OCI-LY7 (cell line): ENCODE data around the gene NAA30. TPM values are rescaled to one million over a fixed set of nuclear protein-coding genes. Genes with fewer than 3 reads are reported as not detected.
"Not testable (repeated sequence)": the region's sequence is repeated elsewhere in the genome, so short reads cannot be mapped to it uniquely, and the experiment has no call there.

Experiments used
- Bru-seq: library from RNA; stranded (reverse); fragments of 400-500 nt; gene quantifications from one replicate; lab custom pipeline; 2021; lab: Mats Ljungman, UMichigan
- BruChase-seq, 2 experiments: library from RNA; stranded (reverse); fragments of 400-500 nt; gene quantifications; one replicate each; lab custom pipeline; 2021; lab: Mats Ljungman, UMichigan
- BruUV-seq: library from RNA; stranded (reverse); fragments of 400-500 nt; replicated peaks from 2 replicates; lab custom pipeline; 2021; lab: Mats Ljungman, UMichigan
- CTCF ChIA-PET: fragments of 300-600 bp; sonication (Branson Sonifier 250); formaldehyde crosslinking; loops from one replicate; lab custom pipeline; 2022; ENCODE audit warnings: antibody characterized with exemption; ENCODE audit not compliant: unreplicated experiment; lab: Charles Lee
- POLR2A ChIA-PET: fragments of 300-600 bp; sonication (Branson Sonifier 250); formaldehyde crosslinking; loops from one replicate; lab custom pipeline; 2022; ENCODE audit warnings: antibody characterized with exemption; lab: Charles Lee
- DNase-seq: peaks from one replicate; pipeline ENCODE4 v3.0.0-alpha.2; 2015; ENCODE audit warnings: low spot score
- H2AFZ ChIP-seq: fragments of 200-600 bp; sonication (generic), shearing (Covaris generic); 2 replicates; pipeline ENCODE4 v1.6.1; 2014; ENCODE audit warnings: mild to moderate bottlenecking, antibody characterized with exemption, low read length, moderate library complexity
- H3K27ac ChIP-seq: fragments of 200-600 bp; sonication (generic); 2 replicates; pipeline ENCODE4 v1.5.1; 2014; ENCODE audit warnings: mixed run types, low read depth, mild to moderate bottlenecking, moderate library complexity, low read length, inconsistent platforms; ENCODE audit not compliant: poor library complexity, severe bottlenecking
- H3K36me3 ChIP-seq: fragments of 200-600 bp; sonication (generic); 2 replicates; pipeline ENCODE4 v1.6.1; 2014; ENCODE audit warnings: mild to moderate bottlenecking, antibody characterized with exemption, low read length, moderate library complexity, mixed read lengths; ENCODE audit not compliant: insufficient read depth
- H3K4me1 ChIP-seq: fragments of 200-600 bp; sonication (generic); 2 replicates; pipeline ENCODE4 v1.5.1; 2014; ENCODE audit warnings: mild to moderate bottlenecking, low read length; ENCODE audit not compliant: insufficient read depth, poor library complexity, severe bottlenecking
- H3K4me2 ChIP-seq: fragments of 200-600 bp; sonication (generic); 2 replicates; pipeline ENCODE4 v1.6.1; 2014; ENCODE audit warnings: mild to moderate bottlenecking, low read length
- H3K4me3 ChIP-seq: fragments of 200-600 bp; sonication (generic); 2 replicates; pipeline ENCODE4 v1.5.1; 2014; ENCODE audit warnings: mild to moderate bottlenecking, low read depth, low read length; ENCODE audit not compliant: poor library complexity, severe bottlenecking
- H3K79me2 ChIP-seq: fragments of 200-600 bp; sonication (generic); 2 replicates; pipeline ENCODE4 v1.6.1; 2016; ENCODE audit warnings: low read depth, mild to moderate bottlenecking, low read length, moderate library complexity, mixed read lengths; ENCODE audit not compliant: insufficient read depth
- H3K9me2 ChIP-seq: fragments of 200-600 bp; sonication (generic); 2 replicates; pipeline ENCODE4 v1.6.1; 2016; ENCODE audit warnings: mild to moderate bottlenecking, low read length, mixed read lengths; ENCODE audit not compliant: insufficient read depth
- H3K9me3 ChIP-seq: fragments of 200-600 bp; sonication (generic); 2 replicates; pipeline ENCODE4 v1.6.1; 2014; ENCODE audit warnings: mild to moderate bottlenecking, mixed run types, low read length, mixed read lengths
- H4K20me1 ChIP-seq: fragments of 200-600 bp; sonication (generic); 2 replicates; pipeline ENCODE4 v1.6.1; 2014; ENCODE audit warnings: mild to moderate bottlenecking, antibody characterized with exemption, low read length, moderate library complexity, mixed read lengths; ENCODE audit not compliant: insufficient read depth
- EZH2phosphoT487 ChIP-seq: fragments of 200-600 bp; sonication (generic); IDR thresholded peaks from 2 replicates; pipeline ENCODE4 v1.6.1; 2018; ENCODE audit warnings: low read depth, borderline replicate concordance, mild to moderate bottlenecking, mixed run types, antibody characterized with exemption, low read length, moderate library complexity, mixed read lengths
- intact Hi-C: fragments of 100-400 bp; cut with micrococcal nuclease; formaldehyde crosslinking; loops from one replicate; pipeline ENCODE4 v1.10.0; 2022; ENCODE audit not compliant: unreplicated experiment
- long read RNA-seq: library from polyadenylated mRNA; stranded (forward); transcript quantifications from one replicate; pipeline ENCODE4 v2.0.0, GENCODE V29; 2022
- total RNA-seq, 2 experiments: library from RNA; depleted of rRNA in 1 of 2; stranded (reverse); fragments of >200 nt in 1 of 2; shearing (Covaris generic) in 1 of 2; gene quantifications; 2 replicates each; pipeline ENCODE4 v1.2.3, GENCODE V29; 2014 to 2022
- TF ChIP-seq, protein P1 (sequence below): fragments of 200-600 bp; sonication (generic); conservative IDR thresholded peaks from 2 replicates; pipeline ENCODE4 v1.5.1; 2014; ENCODE audit warnings: mild to moderate bottlenecking, antibody characterized with exemption, low read length, moderate library complexity, mixed read lengths

Gene NAA30
- total RNA-seq (2014; rRNA removed; shearing (Covaris generic)) (7.3 and 7.4 TPM in 2 replicates), total RNA-seq (2022) (15.0 and 18.1 TPM in 2 replicates), Bru-seq, nascent RNA (percentile 78 among the genes with signal in this experiment), BruChase-seq, experiment 1, labeled RNA remaining after a 6-hour chase (percentile 65 among the genes with signal in this experiment), BruChase-seq, experiment 2, labeled RNA remaining after a 2-hour chase (percentile 89 among the genes with signal in this experiment)
- long read RNA-seq, full-length matches to known transcripts, result 62 of 79 reads
- long read RNA-seq, partial matches to known transcripts, result 8 of 79 reads
- long read RNA-seq, other reads (novel, unspliced or antisense), result 9 of 79 reads

DNA sequence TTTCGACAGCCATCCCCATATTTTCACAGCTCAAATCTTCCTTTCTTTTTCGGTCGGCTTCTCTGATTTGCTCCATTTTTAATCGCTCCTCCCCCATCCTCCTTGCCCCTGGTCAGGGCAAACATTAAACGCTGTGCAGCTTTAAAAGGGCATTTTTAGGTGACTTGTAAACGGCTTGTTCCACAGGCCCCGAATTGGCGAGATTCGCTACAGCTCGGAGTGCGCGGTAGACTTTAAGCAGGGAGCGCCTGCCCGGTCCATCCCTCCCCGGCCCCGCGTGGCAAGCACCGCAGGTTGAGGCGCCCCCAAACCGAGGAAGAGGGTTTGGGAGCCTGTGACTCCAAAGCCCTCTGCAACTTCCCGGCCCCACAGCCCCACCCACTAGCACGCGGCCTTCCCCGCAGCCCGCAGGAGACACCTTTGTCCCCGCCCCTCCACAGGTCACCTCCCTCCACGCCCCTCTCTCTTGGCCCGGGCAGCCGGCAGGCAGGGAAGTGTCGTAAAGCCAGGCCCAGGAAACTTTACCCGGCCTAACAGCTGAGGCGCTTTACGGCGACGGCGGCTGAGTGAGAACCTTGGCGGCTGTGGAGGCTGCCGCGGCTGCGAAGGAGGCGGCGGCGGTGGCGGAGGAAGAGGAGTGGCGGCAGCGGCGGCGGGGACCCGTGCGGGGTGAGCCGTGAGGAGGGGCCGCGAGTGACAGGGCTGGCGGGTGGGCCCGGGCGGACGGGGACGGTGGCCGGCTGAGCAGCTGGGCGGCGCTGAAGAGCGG is at the start of gene NAA30:
Gene NAA30, plus strand, starts transcription at position 550 of the 769 bp plus-strand sequence. CDS start 372 bp downstream, outside the sequence.
- intact Hi-C loops, result loop anchor here (2.0 to 5.0 kb wide), 5 partner anchors 92 to 1808 kb away; partner anchors contain the start of genes ACTR10, AP5M1, EXOC5 and KTN1
- peak within 1 kb of the TSS; percentile 96 for H2AFZ ChIP-seq
- ChIA-PET CTCF (interaction anchor here (1.9 kb wide), 1 partner anchor 74 kb away, joined by 4 read pairs; no protein-coding TSS in a partner anchor), POLR2A (interaction anchor here (0.7 to 1.5 kb wide), 12 partner anchors 9 to 1787 kb away, joined by 3 to 6 read pairs (median 3); partner anchors contain the start of genes AP5M1 and EXOC5)
- H3K9me3 ChIP-seq, result no peaks in the 10 kb centered on the region
- peaks cover 45% of the 10 kb centered on the region for H3K79me2 ChIP-seq
- H3K4me2 ChIP-seq, result peak within 1 kb of the TSS; percentile 93
- H3K27ac ChIP-seq, result peak within 1 kb of the TSS; percentile 63
- H3K36me3 ChIP-seq, result peaks cover 25% of the 10 kb centered on the region
- no peak for TF ChIP-seq EZH2phosphoT487
- TF ChIP-seq, protein P1, sequence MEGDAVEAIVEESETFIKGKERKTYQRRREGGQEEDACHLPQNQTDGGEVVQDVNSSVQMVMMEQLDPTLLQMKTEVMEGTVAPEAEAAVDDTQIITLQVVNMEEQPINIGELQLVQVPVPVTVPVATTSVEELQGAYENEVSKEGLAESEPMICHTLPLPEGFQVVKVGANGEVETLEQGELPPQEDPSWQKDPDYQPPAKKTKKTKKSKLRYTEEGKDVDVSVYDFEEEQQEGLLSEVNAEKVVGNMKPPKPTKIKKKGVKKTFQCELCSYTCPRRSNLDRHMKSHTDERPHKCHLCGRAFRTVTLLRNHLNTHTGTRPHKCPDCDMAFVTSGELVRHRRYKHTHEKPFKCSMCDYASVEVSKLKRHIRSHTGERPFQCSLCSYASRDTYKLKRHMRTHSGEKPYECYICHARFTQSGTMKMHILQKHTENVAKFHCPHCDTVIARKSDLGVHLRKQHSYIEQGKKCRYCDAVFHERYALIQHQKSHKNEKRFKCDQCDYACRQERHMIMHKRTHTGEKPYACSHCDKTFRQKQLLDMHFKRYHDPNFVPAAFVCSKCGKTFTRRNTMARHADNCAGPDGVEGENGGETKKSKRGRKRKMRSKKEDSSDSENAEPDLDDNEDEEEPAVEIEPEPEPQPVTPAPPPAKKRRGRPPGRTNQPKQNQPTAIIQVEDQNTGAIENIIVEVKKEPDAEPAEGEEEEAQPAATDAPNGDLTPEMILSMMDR, result no peak
- H3K9me2 ChIP-seq, result no peaks in the 10 kb centered on the region
- peak within 1 kb of the TSS; percentile 84 for H3K4me3 ChIP-seq
- peaks cover 21% of the 10 kb centered on the region for H4K20me1 ChIP-seq
- DNase-seq, result peak; percentile 96
- peaks cover 29% of the 10 kb centered on the region for H3K4me1 ChIP-seq
- no TSS peak for BruUV-seq

DNA sequence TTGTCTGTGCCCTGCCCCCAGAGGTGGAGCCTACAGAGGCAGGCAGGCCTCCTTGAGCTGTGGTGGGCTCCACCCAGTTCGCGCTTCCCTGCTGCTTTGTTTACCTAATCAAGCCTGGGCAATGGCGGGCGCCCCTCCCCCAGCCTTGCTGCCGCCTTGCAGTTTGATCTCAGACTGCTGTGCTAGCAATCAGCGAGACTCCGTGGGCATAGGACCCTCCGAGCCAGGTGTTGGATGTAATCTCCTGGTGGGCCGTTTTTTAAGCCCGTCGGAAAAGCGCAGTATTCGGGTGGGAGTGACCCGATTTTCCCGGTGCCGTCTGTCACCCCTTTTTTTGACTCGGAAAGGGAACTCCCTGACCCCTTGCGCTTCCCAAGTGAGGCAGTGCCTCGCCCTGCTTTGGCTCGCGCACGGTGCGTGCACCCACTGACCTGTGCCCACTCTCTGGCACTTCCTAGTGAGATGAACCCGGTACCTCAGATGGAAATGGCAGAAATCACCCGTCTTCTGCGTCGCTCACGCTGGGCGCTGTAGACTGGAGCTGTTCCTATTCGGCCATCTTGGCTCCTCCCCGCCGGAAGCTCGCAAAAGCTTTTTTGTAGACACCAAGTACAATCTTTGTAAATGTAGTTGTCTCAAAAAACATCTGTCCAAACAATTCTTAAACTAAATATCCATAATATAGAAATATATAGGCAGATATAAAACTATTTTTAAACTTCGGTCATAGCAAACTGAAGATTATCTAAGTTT is 46.7 kb upstream of the NAA30 start:
- BruUV-seq, H3K4me3 ChIP-seq, H3K4me2 ChIP-seq, H3K9me2 ChIP-seq, DNase-seq, POLR2A ChIA-PET, H3K79me2 ChIP-seq, H2AFZ ChIP-seq, H3K27ac ChIP-seq, H3K36me3 ChIP-seq, H3K9me3 ChIP-seq, H3K4me1 ChIP-seq, intact Hi-C loops, CTCF ChIA-PET, H4K20me1 ChIP-seq: not testable (repeated sequence)

DNA sequence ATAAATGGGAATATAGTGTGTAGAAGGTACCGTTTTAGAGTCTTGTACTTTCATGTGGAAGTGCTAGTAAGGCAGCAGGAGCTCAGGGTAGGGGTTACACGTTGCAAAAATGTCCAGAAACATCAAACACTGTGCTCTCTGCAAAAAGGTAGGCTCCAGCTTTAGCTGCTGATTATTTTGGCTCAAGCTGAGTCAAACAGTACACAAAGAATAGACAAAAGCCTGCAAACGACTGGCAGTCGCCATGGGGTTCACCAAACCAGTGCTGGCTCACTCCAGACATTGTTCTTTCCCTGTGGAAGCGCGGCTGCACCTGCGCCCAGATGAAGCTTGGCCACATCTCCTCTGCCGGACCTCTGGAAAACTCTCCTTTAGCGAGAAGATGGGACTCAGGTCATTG is 45.3 kb upstream of the NAA30 start:
- TF ChIP-seq EZH2phosphoT487, result no peak
- TF ChIP-seq, protein P1, result no peak
- Histone ChIP-seq H3K4me1 (no peaks in the 10 kb centered on the region), H3K9me2 (no peaks in the 10 kb centered on the region), H3K79me2 (no peaks in the 10 kb centered on the region), H3K9me3 (no peaks in the 10 kb centered on the region), H3K4me3 (no peak overlapping the region), H3K36me3 (no peaks in the 10 kb centered on the region), H3K27ac (no peak overlapping the region), H3K4me2 (no peak overlapping the region), H2AFZ (no peak overlapping the region), H4K20me1 (no peaks in the 10 kb centered on the region)
- BruUV-seq, result no TSS peak
- intact Hi-C loops, result no loop called here
- DNase-seq, result no peak
- CTCF ChIA-PET, result no interaction called here
- POLR2A ChIA-PET, result interaction anchor here (0.5 to 0.9 kb wide), 7 partner anchors 12 to 1575 kb away, joined by 3 to 4 read pairs (median 3); no protein-coding TSS in a partner anchor
